Measurements from ENCODE around the gene ITK. TPM values are rescaled to one million over a fixed set of nuclear protein-coding genes. Genes with fewer than 3 reads are reported as not detected.

The ITK gene
- total RNA-seq, 1 donor from 2014 or later = 4.5 TPM

DNA sequence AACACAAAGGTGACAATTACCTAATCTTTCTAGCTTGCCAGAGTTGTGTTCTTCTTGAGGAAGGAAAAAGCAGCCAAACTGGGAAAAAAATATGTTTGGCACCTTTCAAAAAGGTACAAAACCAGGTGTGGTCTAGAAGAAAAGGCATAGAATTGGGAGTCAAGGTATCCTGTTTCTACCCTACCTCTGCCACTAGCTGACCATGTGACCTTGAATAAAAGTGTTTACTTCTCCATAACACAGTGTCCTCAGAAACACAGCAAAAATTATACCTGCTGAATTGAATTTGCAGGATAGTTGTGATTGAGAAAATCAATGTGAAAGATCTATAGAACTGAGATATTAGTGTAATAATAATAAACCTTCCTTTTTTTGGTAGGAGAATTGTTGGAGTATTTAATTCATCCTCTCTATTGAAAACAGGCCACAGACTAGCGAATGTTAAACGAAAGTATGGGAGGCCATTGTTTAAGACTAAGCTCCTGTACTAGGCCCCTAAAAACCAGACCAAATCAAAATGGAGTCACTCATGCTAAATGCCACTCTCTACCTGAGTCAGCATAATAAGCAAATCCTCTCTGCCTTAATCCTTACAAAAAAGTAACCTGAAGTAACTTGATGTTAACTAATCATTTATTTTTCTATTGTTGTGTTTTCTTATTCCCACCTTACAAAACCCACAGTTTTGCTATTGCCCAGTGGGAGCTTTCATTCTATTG is 97.8 kb downstream of the ITK start:
- DNase-seq (ENCODE audit: low spot score) = no peak

DNA sequence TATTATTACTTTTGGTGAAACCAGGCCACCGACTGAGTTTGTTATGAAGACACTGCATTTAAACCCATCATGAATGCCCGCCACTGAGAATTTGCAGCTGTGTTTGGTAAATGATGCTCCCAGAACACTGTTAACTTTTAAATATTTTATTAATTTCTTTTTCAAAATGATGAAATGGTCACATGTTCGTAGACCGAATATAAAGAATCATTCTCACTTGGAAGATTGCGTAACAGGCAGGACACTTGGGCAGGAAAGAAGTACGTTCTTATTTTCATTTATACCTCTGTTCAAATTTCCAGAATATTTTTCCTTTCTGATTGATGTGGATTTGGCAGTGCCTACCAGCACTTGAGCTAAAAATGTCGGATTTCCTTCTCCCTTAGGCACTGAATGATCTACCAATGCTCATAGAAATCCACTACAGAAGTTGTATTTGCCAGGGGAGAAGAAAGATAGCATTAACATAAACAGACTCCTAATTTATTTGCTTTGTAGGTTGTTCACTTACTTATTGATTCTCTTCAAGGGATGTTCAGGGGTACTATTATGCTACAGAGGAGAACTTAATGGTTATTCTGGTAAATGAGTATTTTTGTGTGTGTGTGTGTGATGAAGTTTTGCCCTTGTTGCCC is 99.1 kb downstream of the ITK start:
- DNase-seq (ENCODE audit: low spot score) = no peak

GRCh38 chr5:157280927-157281326 is 100.3 kb downstream of the ITK start:
- no peak for DNase-seq (ENCODE audit: low spot score)

DNA sequence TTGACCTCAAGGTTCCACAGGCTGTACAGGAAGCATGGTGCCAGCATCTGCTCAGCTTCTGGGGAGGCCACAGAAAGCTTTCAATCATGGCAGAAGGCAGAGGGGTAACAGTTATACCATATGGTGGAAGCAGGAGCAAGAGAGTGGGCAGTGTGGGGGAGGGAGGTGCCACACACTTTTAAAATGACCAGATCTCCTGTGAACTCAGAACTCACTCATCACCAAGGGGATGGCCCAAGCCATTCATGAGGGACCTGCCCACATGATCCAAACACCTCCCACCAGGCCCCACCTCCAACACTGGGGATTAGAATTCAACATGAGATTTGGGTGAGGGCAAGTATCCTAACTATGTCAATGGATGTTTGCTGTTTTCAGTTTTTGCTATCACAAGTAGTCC is 101.5 kb downstream of the ITK start:
- no peak for DNase-seq (ENCODE audit: low spot score)

GRCh38 chr5:157283434-157283833 is 102.8 kb downstream of the ITK start:
- no peak for DNase-seq (ENCODE audit: low spot score)

DNA sequence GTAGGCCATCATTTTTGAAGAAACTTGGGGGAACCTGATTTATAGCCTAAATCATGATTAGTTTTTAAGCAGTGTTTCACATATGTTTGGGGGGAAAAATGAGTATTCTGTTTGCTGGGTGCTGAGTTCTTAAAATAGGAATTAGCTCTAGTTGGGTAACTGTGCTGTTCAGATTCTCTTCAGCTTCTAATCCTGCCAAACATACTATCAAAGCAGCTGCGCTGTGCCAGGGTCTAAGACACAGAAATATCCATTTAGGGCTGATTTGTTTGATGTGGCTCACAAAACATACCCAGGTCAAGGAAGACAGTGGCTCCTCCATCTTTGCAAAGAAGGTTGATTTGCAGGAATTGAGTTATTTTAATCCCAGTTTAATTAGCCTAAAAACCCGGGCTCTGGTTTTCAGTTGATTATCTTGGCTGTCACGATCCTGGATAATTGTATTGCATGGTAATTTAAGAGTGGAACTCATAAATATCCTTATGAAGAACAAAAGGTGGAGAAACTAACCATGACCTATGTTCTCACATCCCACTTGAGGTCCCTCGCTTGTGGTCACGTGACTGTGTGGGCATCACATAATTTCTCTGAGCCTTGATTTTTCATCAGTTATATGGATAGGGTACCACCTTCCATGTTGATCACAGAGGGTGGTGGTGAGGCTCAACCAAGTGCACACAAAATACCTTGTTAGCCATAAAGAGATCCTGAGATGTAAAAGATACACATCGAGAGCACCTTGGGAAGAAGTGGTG is 104.0 kb downstream of the ITK start:
- DNase-seq (ENCODE audit: low spot score) = no peak

- no peak for DNase-seq (ENCODE audit: low spot score)
Measured at GRCh38 chr5:157285310-157286035, 104.8 kb downstream of the ITK start.

DNA sequence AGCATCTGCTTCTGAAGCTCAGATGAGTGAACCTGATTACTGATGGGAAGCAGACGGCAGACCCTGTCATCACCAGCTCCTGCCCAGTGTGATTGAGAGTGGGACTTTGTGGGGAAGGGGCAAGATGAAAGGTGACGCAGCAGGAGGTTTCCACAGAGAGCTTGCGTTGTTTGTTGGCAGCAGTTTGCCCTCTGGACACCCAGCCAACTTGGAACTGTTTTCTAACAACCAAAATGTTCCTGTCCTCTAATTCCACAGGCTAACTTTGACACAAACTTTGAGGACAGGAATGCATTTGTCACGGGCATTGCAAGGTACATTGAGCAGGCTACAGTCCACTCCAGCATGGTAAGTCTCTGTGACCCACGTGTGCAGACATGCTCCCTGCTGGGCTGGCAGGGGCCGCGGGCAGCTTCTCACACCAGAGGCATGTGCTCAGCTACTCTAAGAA is 106.1 kb downstream of the ITK start:
- no peak for DNase-seq (ENCODE audit: low spot score)

GRCh38 chr5:157288405-157289163 is 107.9 kb downstream of the ITK start:
- DNase-seq (ENCODE audit: low spot score) = no peak

- no peak for DNase-seq (ENCODE audit: low spot score)
Measured at GRCh38 chr5:157289164-157289819, 108.7 kb downstream of the ITK start.

DNA sequence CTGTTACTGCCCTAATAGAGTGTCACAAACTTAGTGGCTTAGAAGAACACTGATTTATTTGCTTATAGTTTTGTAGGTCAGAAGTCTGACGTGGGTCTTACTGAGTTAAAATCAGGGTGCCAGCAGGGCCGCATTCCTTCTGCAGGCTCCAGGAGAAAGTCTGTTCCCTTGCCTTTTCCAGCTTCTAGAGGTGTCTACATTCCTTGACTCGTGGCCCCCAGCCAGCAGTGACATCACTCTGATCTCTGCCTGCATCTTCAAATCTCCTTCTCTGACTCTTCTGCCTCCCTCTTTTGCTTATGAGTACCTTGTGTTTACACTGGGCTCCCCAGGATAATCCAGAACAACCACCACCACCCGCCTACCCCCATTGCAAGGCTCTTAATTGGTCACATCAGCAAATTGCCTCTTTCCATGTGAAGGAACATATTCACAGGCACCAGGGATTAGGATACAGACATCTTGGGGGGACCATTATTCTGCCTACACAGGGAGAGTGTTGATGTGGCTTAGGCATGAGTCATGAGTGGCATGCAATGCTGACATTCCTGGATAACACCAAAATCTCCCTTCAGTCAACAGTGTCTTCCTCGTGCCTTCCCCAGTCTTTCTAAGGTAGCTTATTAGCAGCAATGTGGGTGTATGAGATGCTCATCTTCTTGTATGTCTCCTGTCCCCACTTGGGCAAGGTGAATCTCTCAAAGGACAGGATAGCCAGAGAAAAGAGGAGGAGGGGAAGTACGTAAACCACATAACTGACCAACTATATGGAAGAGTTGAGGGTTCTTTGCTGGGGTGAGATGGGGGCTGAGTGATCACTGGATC is 109.7 kb downstream of the ITK start:
- no peak for DNase-seq (ENCODE audit: low spot score)

GRCh38 chr5:157290981-157291711 is 110.5 kb downstream of the ITK start:
- DNase-seq (ENCODE audit: low spot score) = no peak

DNA sequence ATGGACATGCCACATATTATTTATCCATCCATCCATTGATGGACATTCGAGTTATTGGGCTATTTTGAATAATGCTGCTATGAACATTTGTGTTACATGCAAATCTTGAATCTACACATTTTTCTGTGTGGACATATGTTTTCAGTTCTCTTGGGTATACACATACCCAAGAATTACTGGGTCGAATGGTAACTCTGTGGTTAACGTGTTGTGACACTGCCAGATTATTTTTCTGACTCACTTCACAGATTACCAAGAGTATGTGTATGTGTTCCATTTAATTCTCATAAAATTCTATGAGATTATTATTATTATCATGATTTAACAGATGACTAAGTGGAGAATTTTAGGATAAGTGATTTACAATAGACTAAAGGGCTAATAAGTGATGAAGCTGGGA is 112.0 kb downstream of the ITK start:
- DNase-seq (ENCODE audit: low spot score) = no peak

DNA sequence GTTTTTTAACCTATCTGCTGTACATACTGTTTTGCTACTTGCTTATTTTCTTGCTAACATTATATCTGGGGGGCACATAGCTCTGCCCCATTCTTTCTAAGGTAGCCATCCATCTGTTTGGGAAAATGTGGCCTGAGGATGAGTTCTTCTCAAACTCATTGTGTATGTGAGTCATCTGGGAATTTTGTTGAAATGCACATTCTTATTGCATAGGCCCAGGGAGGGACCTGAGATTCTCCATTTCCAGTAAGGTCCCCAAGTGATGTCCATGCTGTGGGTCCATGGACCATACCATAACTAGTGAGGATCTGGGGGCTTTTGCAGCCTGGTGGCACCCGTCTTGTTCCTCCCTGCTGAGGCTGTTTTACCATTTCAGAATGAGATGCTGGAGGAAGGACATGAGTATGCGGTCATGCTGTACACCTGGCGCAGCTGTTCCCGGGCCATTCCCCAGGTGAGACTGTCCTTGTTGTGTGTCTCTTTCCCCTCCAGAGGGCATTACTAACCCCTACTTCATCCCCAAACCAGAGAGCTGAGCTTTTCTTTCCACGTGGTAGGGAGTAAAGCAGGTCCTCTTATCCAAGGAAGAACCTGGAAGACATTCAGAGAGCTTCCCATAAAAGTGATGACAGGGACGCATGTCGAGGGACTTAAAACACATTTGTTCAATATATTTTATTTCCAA is 113.9 kb downstream of the ITK start:
- DNase-seq (ENCODE audit: low spot score) = no peak

- DNase-seq (ENCODE audit: low spot score) = no peak
Measured at GRCh38 chr5:157295247-157295646, 114.6 kb downstream of the ITK start.

DNA sequence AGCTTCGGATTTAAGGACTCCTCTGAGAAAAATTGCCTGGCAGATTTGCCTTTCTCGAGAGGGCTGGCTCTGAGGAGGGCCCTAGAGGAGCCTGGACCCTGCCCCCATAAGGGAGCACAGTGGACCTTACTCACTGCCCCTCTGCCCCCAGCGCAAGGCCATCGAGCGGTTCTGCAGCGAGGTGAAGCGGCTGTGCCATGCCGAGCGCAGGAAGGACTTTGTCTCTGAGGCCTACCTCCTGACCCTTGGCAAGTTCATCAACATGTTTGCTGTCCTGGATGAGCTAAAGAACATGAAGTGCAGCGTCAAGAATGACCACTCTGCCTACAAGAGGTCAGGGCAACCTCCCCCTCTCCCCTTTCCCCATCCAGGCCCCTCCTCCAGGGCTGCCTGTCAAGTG is 119.9 kb downstream of the ITK start:
- no peak for DNase-seq (ENCODE audit: low spot score)

DNA sequence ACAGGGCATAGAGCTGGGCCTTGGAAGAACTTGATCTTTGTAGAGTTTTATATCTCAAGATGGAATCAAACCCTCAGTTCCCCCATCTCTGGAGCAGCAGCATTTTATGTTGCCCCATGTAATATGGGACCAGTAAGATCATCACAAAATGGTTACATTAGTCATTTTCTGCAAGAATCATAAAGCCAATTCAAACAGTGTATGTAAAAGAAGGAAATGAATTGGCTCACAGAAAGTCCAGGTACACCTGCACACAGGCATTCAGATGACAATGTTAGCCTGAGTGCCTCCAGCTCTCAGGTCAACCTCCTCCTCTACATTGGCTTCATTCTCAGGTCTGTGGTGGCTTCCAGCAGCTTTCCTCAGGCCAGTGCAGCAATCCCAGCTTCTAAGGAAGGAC is 120.4 kb downstream of the ITK start:
- no peak for DNase-seq (ENCODE audit: low spot score)

GRCh38 chr5:157303023-157303422 is 122.4 kb downstream of the ITK start:
- no peak for DNase-seq (ENCODE audit: low spot score)
